ENCODE measurements around the gene CADM1. TPM values are rescaled to one million over a fixed set of nuclear protein-coding genes. Genes with fewer than 3 reads are reported as not detected.

CADM1 gene
- total and polyA plus RNA-seq, 7 donors: 0.69 to 25.2 (median 15.6) TPM

GRCh38 chr11:115126515-115127208, 377.6 kb downstream of the CADM1 start:
- intact Hi-C loops (cut with DNase I): no loop called here
- 74 to 77% methylated on average over 10 of the region's 10 CpGs for WGBS, 2 donors
- no peak overlapping the region for H3K27ac ChIP-seq
- H3K9me3 ChIP-seq: no peaks in the 10 kb centered on the region
- no peaks in the 10 kb centered on the region for H3K4me1 ChIP-seq
- H3K27me3 ChIP-seq: no peaks in the 10 kb centered on the region
- no peaks in the 10 kb centered on the region for H3K36me3 ChIP-seq
- no peak overlapping the region for H3K4me3 ChIP-seq
- TF ChIP-seq EP300 (IDR thresholded peaks at IDR 0.05) (no peak), POLR2A (IDR thresholded peaks at IDR 0.05) (no peak), POLR2AphosphoS5 (IDR thresholded peaks at IDR 0.05) (no peak), CTCF (IDR thresholded peaks at IDR 0.05) (no peak)
- no peak for DNase-seq

- H3K9me3 ChIP-seq: no peaks in the 10 kb centered on the region
- H3K4me1 ChIP-seq: no peaks in the 10 kb centered on the region
- H3K36me3 ChIP-seq: no peaks in the 10 kb centered on the region
- intact Hi-C loops (cut with DNase I): no loop called here
- no peak for DNase-seq
- H3K27ac ChIP-seq: no peak overlapping the region
- TF ChIP-seq EP300 (IDR thresholded peaks at IDR 0.05) (no peak), CTCF (IDR thresholded peaks at IDR 0.05) (no peak), POLR2A (IDR thresholded peaks at IDR 0.05) (no peak), POLR2AphosphoS5 (IDR thresholded peaks at IDR 0.05) (no peak)
- H3K4me3 ChIP-seq: no peak overlapping the region
- no peaks in the 10 kb centered on the region for H3K27me3 ChIP-seq
- 82 to 92% methylated on average over 2 of the region's 2 CpGs for WGBS, 2 donors
Observed at GRCh38 chr11:115126092-115126491, 378.1 kb downstream of the CADM1 start.

GRCh38 chr11:115124786-115125185, 379.4 kb downstream of the CADM1 start:
- H3K4me3 ChIP-seq: no peak overlapping the region
- no peak overlapping the region for H3K27ac ChIP-seq
- intact Hi-C loops (cut with DNase I): no loop called here
- no peaks in the 10 kb centered on the region for H3K9me3 ChIP-seq
- DNase-seq: no peak
- WGBS, 2 donors: 26 to 72% methylated on average over 4 of the region's 4 CpGs
- H3K36me3 ChIP-seq: no peaks in the 10 kb centered on the region
- no peaks in the 10 kb centered on the region for H3K27me3 ChIP-seq
- no peaks in the 10 kb centered on the region for H3K4me1 ChIP-seq
- TF ChIP-seq POLR2A (IDR thresholded peaks at IDR 0.05) (no peak), POLR2AphosphoS5 (IDR thresholded peaks at IDR 0.05) (no peak), CTCF (IDR thresholded peaks at IDR 0.05) (no peak), EP300 (IDR thresholded peaks at IDR 0.05) (no peak)

- DNase-seq: no peak
- H3K27ac ChIP-seq: no peak overlapping the region
- H3K4me3 ChIP-seq: no peak overlapping the region
- no peaks in the 10 kb centered on the region for H3K9me3 ChIP-seq
- intact Hi-C loops (cut with DNase I): no loop called here
- WGBS, 2 donors: 68 to 80% methylated on average over 7 of the region's 7 CpGs
- TF ChIP-seq CTCF (IDR thresholded peaks at IDR 0.05) (no peak), EP300 (IDR thresholded peaks at IDR 0.05) (no peak), POLR2A (IDR thresholded peaks at IDR 0.05) (no peak), POLR2AphosphoS5 (IDR thresholded peaks at IDR 0.05) (no peak)
- H3K4me1 ChIP-seq: no peaks in the 10 kb centered on the region
- no peaks in the 10 kb centered on the region for H3K27me3 ChIP-seq
- H3K36me3 ChIP-seq: no peaks in the 10 kb centered on the region
Observed at GRCh38 chr11:115123641-115124040, 380.6 kb downstream of the CADM1 start.

- intact Hi-C loops (cut with DNase I): no loop called here
- H3K4me1 ChIP-seq: no peaks in the 10 kb centered on the region
- no peaks in the 10 kb centered on the region for H3K36me3 ChIP-seq
- WGBS, 2 donors: 91 to 93% methylated on average over 3 of the region's 3 CpGs
- no peak for DNase-seq
- H3K4me3 ChIP-seq: no peak overlapping the region
- no peaks in the 10 kb centered on the region for H3K9me3 ChIP-seq
- TF ChIP-seq CTCF (IDR thresholded peaks at IDR 0.05): no peak
- TF ChIP-seq POLR2AphosphoS5 (IDR thresholded peaks at IDR 0.05): no peak
- no peak for TF ChIP-seq POLR2A (IDR thresholded peaks at IDR 0.05)
- no peak for TF ChIP-seq EP300 (IDR thresholded peaks at IDR 0.05)
- H3K27ac ChIP-seq: no peak overlapping the region
- no peaks in the 10 kb centered on the region for H3K27me3 ChIP-seq
Observed at GRCh38 chr11:115122274-115122673, 381.9 kb downstream of the CADM1 start.
